ENCODE data around the gene RASGRP1. TPM values are rescaled to one million over a fixed set of nuclear protein-coding genes. Genes with fewer than 3 reads are reported as not detected.

The RASGRP1 gene
- total RNA-seq, 1 experiment from 2014 or later: not detected

DNA sequence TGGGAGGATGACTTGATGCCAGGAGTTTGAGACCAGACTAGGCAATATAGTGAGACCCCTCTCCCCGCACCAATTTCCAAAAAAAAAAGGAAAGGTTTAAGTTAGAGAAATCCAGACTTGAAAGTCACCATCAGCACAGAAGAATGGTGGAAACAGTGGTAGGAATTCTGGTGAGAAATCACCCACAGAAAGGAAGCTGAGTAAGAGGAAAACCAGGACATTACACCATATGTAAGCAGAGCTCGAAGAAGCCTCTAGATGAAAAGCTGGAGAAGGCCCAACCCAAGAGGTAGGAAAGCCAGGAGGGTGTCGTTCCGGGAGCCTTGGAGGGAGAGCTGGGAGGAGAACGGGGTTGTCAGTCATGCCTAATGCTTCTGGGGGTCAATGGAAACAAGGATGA lies 40.5 kb downstream of the RASGRP1 start:
- Mint-ChIP-seq H3K36me3 (ENCODE audit: insufficient read depth, unreplicated experiment) (no peaks in the 10 kb centered on the region), H3K27ac (ENCODE audit: low read depth, unreplicated experiment) (no peak overlapping the region), H3K27me3 (ENCODE audit: insufficient read depth, unreplicated experiment) (peaks cover 22% of the 10 kb centered on the region), H3K4me3 (ENCODE audit: unreplicated experiment) (no peak overlapping the region), H3K4me1 (ENCODE audit: insufficient read depth, unreplicated experiment) (peaks cover 6% of the 10 kb centered on the region), H3K9me3 (ENCODE audit: unreplicated experiment) (no peaks in the 10 kb centered on the region)
- no peak for DNase-seq (ENCODE audit: unreplicated experiment)
- BruUV-seq (replicated peaks): no TSS peak
- TF ChIP-seq, protein P1, sequence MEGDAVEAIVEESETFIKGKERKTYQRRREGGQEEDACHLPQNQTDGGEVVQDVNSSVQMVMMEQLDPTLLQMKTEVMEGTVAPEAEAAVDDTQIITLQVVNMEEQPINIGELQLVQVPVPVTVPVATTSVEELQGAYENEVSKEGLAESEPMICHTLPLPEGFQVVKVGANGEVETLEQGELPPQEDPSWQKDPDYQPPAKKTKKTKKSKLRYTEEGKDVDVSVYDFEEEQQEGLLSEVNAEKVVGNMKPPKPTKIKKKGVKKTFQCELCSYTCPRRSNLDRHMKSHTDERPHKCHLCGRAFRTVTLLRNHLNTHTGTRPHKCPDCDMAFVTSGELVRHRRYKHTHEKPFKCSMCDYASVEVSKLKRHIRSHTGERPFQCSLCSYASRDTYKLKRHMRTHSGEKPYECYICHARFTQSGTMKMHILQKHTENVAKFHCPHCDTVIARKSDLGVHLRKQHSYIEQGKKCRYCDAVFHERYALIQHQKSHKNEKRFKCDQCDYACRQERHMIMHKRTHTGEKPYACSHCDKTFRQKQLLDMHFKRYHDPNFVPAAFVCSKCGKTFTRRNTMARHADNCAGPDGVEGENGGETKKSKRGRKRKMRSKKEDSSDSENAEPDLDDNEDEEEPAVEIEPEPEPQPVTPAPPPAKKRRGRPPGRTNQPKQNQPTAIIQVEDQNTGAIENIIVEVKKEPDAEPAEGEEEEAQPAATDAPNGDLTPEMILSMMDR (IDR thresholded peaks at IDR 0.05; ENCODE audit: unreplicated experiment): no peak
- intact Hi-C loops (cut with micrococcal nuclease): no loop called here
- ChIA-PET POLR2A (interaction anchor here (0.7 kb wide), 1 partner anchor 35 kb away, joined by 4 read pairs; no protein-coding TSS in a partner anchor), CTCF (interaction anchor here (0.5 to 0.7 kb wide), 4 partner anchors 16 to 1543 kb away, joined by 3 to 4 read pairs (median 4); no protein-coding TSS in a partner anchor)

GRCh38 chr15:38522922-38523321 lies 41.7 kb downstream of the RASGRP1 start:
- no peak overlapping the region for H3K4me3 Mint-ChIP-seq (ENCODE audit: unreplicated experiment)
- intact Hi-C loops (cut with micrococcal nuclease): no loop called here
- no peaks in the 10 kb centered on the region for H3K9me3 Mint-ChIP-seq (ENCODE audit: unreplicated experiment)
- TF ChIP-seq, protein P1 (IDR thresholded peaks at IDR 0.05; ENCODE audit: unreplicated experiment): no peak
- BruUV-seq (replicated peaks): no TSS peak
- CTCF ChIA-PET: interaction anchor here (0.8 to 1.6 kb wide), 3 partner anchors 8 to 169 kb away, joined by 3 to 6 read pairs (median 4); no protein-coding TSS in a partner anchor
- H3K4me1 Mint-ChIP-seq (ENCODE audit: insufficient read depth, unreplicated experiment): no peaks in the 10 kb centered on the region
- no peak for DNase-seq (ENCODE audit: unreplicated experiment)
- H3K36me3 Mint-ChIP-seq (ENCODE audit: insufficient read depth, unreplicated experiment): no peaks in the 10 kb centered on the region
- H3K27ac Mint-ChIP-seq (ENCODE audit: low read depth, unreplicated experiment): no peak overlapping the region
- peaks cover 34% of the 10 kb centered on the region for H3K27me3 Mint-ChIP-seq (ENCODE audit: insufficient read depth, unreplicated experiment)
- POLR2A ChIA-PET: interaction anchor here (1.0 to 2.0 kb wide), 2 partner anchors 8 to 10 kb away, joined by 3 to 4 read pairs; no protein-coding TSS in a partner anchor

- Mint-ChIP-seq H3K27ac (ENCODE audit: low read depth, unreplicated experiment) (no peak overlapping the region), H3K36me3 (ENCODE audit: insufficient read depth, unreplicated experiment) (no peaks in the 10 kb centered on the region), H3K4me3 (ENCODE audit: unreplicated experiment) (no peak overlapping the region), H3K27me3 (ENCODE audit: insufficient read depth, unreplicated experiment) (peaks cover 47% of the 10 kb centered on the region), H3K4me1 (ENCODE audit: insufficient read depth, unreplicated experiment) (no peaks in the 10 kb centered on the region), H3K9me3 (ENCODE audit: unreplicated experiment) (no peaks in the 10 kb centered on the region)
- TF ChIP-seq, protein P1 (IDR thresholded peaks at IDR 0.05; ENCODE audit: unreplicated experiment): no peak
- ChIA-PET POLR2A (no interaction called here), CTCF (interaction anchor here (1.0 kb wide), 1 partner anchor 82 kb away, joined by 3 read pairs; no protein-coding TSS in a partner anchor)
- intact Hi-C loops (cut with micrococcal nuclease): no loop called here
- BruUV-seq (replicated peaks): no TSS peak
- DNase-seq (ENCODE audit: unreplicated experiment): no peak
Observed at GRCh38 chr15:38521316-38521715, 43.3 kb downstream of the RASGRP1 start.

DNA sequence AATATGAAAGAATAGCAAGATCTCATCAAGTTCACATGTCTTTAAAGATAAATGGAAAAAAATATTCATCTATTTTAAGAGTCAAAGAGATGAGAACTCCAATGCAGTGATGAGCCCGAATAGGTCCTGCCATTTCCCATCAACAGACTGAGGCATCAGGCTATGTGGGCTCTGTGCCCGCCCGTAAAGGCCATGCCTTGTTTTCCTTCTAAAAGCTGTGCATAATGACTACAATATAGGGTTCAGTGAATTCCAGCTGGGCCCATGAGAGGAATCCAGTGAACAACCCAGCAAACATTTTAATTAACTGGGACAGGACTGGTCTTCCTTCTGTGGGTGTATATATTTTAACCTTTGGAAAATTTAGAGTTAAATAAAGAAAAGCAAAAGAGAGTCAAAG lies 44.6 kb downstream of the RASGRP1 start:
- TF ChIP-seq, protein P1 (IDR thresholded peaks at IDR 0.05; ENCODE audit: unreplicated experiment): no peak
- no TSS peak for BruUV-seq (replicated peaks)
- H3K9me3 Mint-ChIP-seq (ENCODE audit: unreplicated experiment): no peaks in the 10 kb centered on the region
- H3K4me1 Mint-ChIP-seq (ENCODE audit: insufficient read depth, unreplicated experiment): no peaks in the 10 kb centered on the region
- intact Hi-C loops (cut with micrococcal nuclease): no loop called here
- H3K27me3 Mint-ChIP-seq (ENCODE audit: insufficient read depth, unreplicated experiment): peaks cover 60% of the 10 kb centered on the region
- no peak overlapping the region for H3K4me3 Mint-ChIP-seq (ENCODE audit: unreplicated experiment)
- ChIA-PET POLR2A (no interaction called here), CTCF (no interaction called here)
- no peaks in the 10 kb centered on the region for H3K36me3 Mint-ChIP-seq (ENCODE audit: insufficient read depth, unreplicated experiment)
- H3K27ac Mint-ChIP-seq (ENCODE audit: low read depth, unreplicated experiment): no peak overlapping the region
- DNase-seq (ENCODE audit: unreplicated experiment): no peak
